ENCODE results near the gene KLHDC7B.
"Not testable (repeated sequence)": the region's sequence is repeated elsewhere in the genome, so short reads cannot be mapped to it uniquely, and the experiment has no call there.

The KLHDC7B gene

GRCh38 chr22:50529897-50530579 is 15.7 kb upstream of the KLHDC7B start, which contains the start of gene TYMP:
Gene TYMP (minus strand): TSS chr22:50530012. CDS start chr22:50529709, 303 bp downstream.
- DNase-seq (ENCODE audit: low spot score), result no peak

- DNase-seq (ENCODE audit: low spot score), result no peak
Observed at GRCh38 chr22:50530580-50530876, 15.2 kb upstream of the KLHDC7B start.

- peak; percentile 78 for DNase-seq (ENCODE audit: low spot score)
Observed at GRCh38 chr22:50530877-50531545, 14.7 kb upstream of the KLHDC7B start.

- no peak for DNase-seq (ENCODE audit: low spot score)
Observed at GRCh38 chr22:50531546-50531961, 14.1 kb upstream of the KLHDC7B start.

GRCh38 chr22:50531962-50532674 is 13.6 kb upstream of the KLHDC7B start:
- peak; percentile 74 for DNase-seq (ENCODE audit: low spot score)

GRCh38 chr22:50532824-50533796 is 12.6 kb upstream of the KLHDC7B start:
- no peak for DNase-seq (ENCODE audit: low spot score)

- not testable (repeated sequence) for DNase-seq (ENCODE audit: low spot score)
Observed at GRCh38 chr22:50533856-50534711, 11.6 kb upstream of the KLHDC7B start.

- no peak for DNase-seq (ENCODE audit: low spot score)
Observed at GRCh38 chr22:50535113-50535512, 10.6 kb upstream of the KLHDC7B start.

GRCh38 chr22:50536226-50536625 is 9.5 kb upstream of the KLHDC7B start:
- DNase-seq (ENCODE audit: low spot score), result no peak

GRCh38 chr22:50537765-50538164 is 7.9 kb upstream of the KLHDC7B start:
- DNase-seq (ENCODE audit: low spot score), result no peak

GRCh38 chr22:50540381-50540780 is 5.3 kb upstream of the KLHDC7B start:
- no peak for DNase-seq (ENCODE audit: low spot score)

- not testable (repeated sequence) for DNase-seq (ENCODE audit: low spot score)
Observed at GRCh38 chr22:50541667-50542026, 4.1 kb upstream of the KLHDC7B start.

GRCh38 chr22:50542416-50542927 is 3.2 kb upstream of the KLHDC7B start:
- DNase-seq (ENCODE audit: low spot score), result no peak

- peak; percentile 91 for DNase-seq (ENCODE audit: low spot score)
Observed at GRCh38 chr22:50544078-50544745, 1.5 kb upstream of the KLHDC7B start.

GRCh38 chr22:50544746-50545253 is 899 bp upstream of the KLHDC7B start:
- no peak for DNase-seq (ENCODE audit: low spot score)

GRCh38 chr22:50546326-50547262 is 895 bp downstream of the KLHDC7B start:
- DNase-seq (ENCODE audit: low spot score), result no peak

GRCh38 chr22:50547263-50547985 is 1.7 kb downstream of the KLHDC7B start:
- no peak for DNase-seq (ENCODE audit: low spot score)

Data from ecto neural progenitor cell (in vitro differentiated cells).